ENCODE data around the gene SET. TPM values are rescaled to one million over a fixed set of nuclear protein-coding genes. Genes with fewer than 3 reads are reported as not detected.

The SET gene
- total RNA-seq, 1 experiment from 2014 or later, result 1,129 TPM

DNA sequence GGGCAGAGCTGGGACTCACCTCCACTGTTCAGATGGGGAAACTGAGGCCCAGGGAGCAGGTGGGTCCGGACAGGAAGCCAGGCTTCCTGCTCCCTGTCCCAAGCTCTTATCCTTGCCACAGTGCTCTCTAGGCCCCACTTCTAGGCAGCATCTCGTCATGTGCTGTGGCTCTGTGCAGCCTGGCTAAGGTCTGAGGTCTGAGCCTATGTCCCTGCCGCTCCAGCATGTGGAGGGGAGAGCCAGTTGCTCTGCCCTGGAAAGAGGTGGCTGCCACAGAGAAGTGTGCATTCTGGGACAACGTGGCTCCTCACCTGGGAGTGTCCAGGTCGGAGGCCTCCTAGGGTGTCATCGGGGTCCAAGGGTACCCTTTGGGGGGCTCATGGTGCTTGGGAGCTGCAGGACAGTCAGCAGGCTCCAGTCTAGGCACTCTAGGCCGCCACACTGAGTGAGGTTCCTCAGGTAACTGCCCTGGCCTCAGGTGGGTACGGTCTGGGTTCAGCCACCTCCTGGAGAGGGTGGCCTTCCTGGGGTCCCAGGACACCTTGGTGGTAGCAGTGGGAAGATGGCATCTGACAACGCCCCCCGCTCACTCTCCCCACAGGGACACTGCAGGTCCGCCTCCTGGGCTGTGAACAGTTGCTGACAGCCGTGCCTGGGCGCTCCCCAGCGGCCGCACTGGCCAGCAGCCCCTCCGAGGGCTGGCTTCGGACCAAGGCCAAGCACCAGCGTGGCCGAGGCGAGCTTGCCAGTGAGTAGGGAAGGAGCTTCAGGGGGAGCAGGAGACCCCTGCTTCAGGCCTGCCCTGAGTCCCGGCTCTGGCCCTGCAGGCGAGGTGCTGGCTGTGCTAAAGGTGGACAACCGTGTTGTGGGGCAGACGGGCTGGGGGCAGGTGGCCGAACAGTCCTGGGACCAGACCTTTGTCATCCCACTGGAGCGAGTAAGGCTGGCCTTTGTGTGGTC, 23.7 kb downstream of the SET start (continued):
- TF ChIP-seq PRRX2 (CRISPR knock-in tag; IDR thresholded peaks at IDR 0.05) (no peak), NFATC4 (CRISPR knock-in tag; IDR thresholded peaks at IDR 0.05) (no peak), GRHL2 (CRISPR knock-in tag; IDR thresholded peaks at IDR 0.05; ENCODE audit: insufficient replicate concordance, severe bottlenecking) (no peak), SOX15 (CRISPR knock-in tag; IDR thresholded peaks at IDR 0.05) (no peak), OVOL2 (CRISPR knock-in tag; IDR thresholded peaks at IDR 0.05; ENCODE audit: borderline replicate concordance) (no peak), SMAD4 (CRISPR knock-in tag; IDR thresholded peaks at IDR 0.05) (no peak), ZNF219 (CRISPR knock-in tag; IDR thresholded peaks at IDR 0.05; ENCODE audit: borderline replicate concordance) (no peak), SP1 (CRISPR knock-in tag; conservative IDR thresholded peaks at IDR 0.05) (no peak), GTF2I (CRISPR knock-in tag; conservative IDR thresholded peaks at IDR 0.05) (no peak)
- TF ChIP-seq, protein P1, sequence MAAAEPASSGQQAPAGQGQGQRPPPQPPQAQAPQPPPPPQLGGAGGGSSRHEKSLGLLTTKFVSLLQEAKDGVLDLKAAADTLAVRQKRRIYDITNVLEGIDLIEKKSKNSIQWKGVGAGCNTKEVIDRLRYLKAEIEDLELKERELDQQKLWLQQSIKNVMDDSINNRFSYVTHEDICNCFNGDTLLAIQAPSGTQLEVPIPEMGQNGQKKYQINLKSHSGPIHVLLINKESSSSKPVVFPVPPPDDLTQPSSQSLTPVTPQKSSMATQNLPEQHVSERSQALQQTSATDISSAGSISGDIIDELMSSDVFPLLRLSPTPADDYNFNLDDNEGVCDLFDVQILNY (CRISPR knock-in tag; IDR thresholded peaks at IDR 0.05), result no peak
- TF ChIP-seq, protein P2, sequence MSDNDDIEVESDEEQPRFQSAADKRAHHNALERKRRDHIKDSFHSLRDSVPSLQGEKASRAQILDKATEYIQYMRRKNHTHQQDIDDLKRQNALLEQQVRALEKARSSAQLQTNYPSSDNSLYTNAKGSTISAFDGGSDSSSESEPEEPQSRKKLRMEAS (CRISPR knock-in tag; IDR thresholded peaks at IDR 0.05), result no peak

DNA sequence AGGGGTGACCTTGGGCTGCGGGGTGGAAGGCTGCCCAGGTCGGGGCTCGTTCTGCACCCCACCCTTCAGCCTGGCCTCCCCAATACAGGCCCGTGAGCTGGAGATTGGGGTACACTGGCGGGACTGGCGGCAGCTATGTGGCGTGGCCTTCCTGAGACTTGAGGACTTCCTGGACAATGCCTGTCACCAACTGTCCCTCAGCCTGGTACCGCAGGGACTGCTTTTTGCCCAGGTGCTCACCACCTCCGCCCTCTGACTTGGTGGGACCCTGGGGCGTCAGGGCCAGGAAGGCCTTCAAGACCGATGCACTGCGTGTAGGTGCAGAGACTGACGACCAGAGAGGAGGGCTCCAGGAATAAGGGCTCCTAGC, 24.4 kb downstream of the SET start:
- ATAC-seq (no peak), DNase-seq (ENCODE audit: low spot score) (no peak)
- Mint-ChIP-seq H3K36me3 (peaks cover 12% of the 10 kb centered on the region; the same call in 1 of the 2 replicates), H3K27me3 (ENCODE audit: low read depth) (no peaks in the 10 kb centered on the region), H3K4me3 (no peak overlapping the region), H3K4me1 (no peaks in the 10 kb centered on the region), H3K9me3 (no peaks in the 10 kb centered on the region), H3K27ac (no peak overlapping the region)
- TF ChIP-seq NFATC4 (CRISPR knock-in tag; IDR thresholded peaks at IDR 0.05), result no peak
- no peak for TF ChIP-seq TCF7 (CRISPR knock-in tag; IDR thresholded peaks at IDR 0.05; ENCODE audit: low read depth)
- no peak for TF ChIP-seq ZNF317 (CRISPR knock-in tag; IDR thresholded peaks at IDR 0.05; ENCODE audit: borderline replicate concordance, low read depth)
- TF ChIP-seq CREM (CRISPR knock-in tag; IDR thresholded peaks at IDR 0.05), result no peak
- TF ChIP-seq FOXP1 (CRISPR knock-in tag; IDR thresholded peaks at IDR 0.05; ENCODE audit: borderline replicate concordance), result no peak
- TF ChIP-seq, protein P3, sequence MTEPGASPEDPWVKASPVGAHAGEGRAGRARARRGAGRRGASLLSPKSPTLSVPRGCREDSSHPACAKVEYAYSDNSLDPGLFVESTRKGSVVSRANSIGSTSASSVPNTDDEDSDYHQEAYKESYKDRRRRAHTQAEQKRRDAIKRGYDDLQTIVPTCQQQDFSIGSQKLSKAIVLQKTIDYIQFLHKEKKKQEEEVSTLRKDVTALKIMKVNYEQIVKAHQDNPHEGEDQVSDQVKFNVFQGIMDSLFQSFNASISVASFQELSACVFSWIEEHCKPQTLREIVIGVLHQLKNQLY (CRISPR knock-in tag; IDR thresholded peaks at IDR 0.05), result no peak
- TF ChIP-seq, protein P2 (CRISPR knock-in tag; IDR thresholded peaks at IDR 0.05), result no peak
- TF ChIP-seq NR2C2 (CRISPR knock-in tag; IDR thresholded peaks at IDR 0.05), result no peak
- TF ChIP-seq, protein P4, sequence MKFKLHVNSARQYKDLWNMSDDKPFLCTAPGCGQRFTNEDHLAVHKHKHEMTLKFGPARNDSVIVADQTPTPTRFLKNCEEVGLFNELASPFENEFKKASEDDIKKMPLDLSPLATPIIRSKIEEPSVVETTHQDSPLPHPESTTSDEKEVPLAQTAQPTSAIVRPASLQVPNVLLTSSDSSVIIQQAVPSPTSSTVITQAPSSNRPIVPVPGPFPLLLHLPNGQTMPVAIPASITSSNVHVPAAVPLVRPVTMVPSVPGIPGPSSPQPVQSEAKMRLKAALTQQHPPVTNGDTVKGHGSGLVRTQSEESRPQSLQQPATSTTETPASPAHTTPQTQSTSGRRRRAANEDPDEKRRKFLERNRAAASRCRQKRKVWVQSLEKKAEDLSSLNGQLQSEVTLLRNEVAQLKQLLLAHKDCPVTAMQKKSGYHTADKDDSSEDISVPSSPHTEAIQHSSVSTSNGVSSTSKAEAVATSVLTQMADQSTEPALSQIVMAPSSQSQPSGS (CRISPR knock-in tag; IDR thresholded peaks at IDR 0.05; ENCODE audit: borderline replicate concordance, low read depth), result no peak
- TF ChIP-seq SMAD3 (CRISPR knock-in tag; IDR thresholded peaks at IDR 0.05; ENCODE audit: borderline replicate concordance), result no peak
- TF ChIP-seq ZNF423 (CRISPR knock-in tag; IDR thresholded peaks at IDR 0.05), result no peak
- TF ChIP-seq EMX1 (CRISPR knock-in tag; IDR thresholded peaks at IDR 0.05), result no peak
- TF ChIP-seq, protein P5, sequence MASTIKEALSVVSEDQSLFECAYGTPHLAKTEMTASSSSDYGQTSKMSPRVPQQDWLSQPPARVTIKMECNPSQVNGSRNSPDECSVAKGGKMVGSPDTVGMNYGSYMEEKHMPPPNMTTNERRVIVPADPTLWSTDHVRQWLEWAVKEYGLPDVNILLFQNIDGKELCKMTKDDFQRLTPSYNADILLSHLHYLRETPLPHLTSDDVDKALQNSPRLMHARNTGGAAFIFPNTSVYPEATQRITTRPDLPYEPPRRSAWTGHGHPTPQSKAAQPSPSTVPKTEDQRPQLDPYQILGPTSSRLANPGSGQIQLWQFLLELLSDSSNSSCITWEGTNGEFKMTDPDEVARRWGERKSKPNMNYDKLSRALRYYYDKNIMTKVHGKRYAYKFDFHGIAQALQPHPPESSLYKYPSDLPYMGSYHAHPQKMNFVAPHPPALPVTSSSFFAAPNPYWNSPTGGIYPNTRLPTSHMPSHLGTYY (CRISPR knock-in tag; IDR thresholded peaks at IDR 0.05), result no peak
- no peak for TF ChIP-seq MXD4 (CRISPR knock-in tag; IDR thresholded peaks at IDR 0.05; ENCODE audit: borderline replicate concordance)
- no peak for TF ChIP-seq MYBL2 (CRISPR knock-in tag; IDR thresholded peaks at IDR 0.05)
- ChIA-PET POLR2A (no interaction called here), CTCF (interaction anchor here (1.0 to 1.9 kb wide), 2 partner anchors 11 kb away, joined by 4 to 9 read pairs; partner anchors contain the start of genes PKN3 and ZDHHC12)
